Smooth muscle cell (in vitro differentiated cells): ENCODE results near the gene ACSM2A. TPM values are rescaled to one million over a fixed set of nuclear protein-coding genes. Genes with fewer than 3 reads are reported as not detected.
"Not testable (repeated sequence)": the region's sequence is repeated elsewhere in the genome, so short reads cannot be mapped to it uniquely, and the experiment has no call there.

Experiments
- DNase-seq: peaks from one replicate; lab custom pipeline; 2025; ENCODE audit not compliant: unreplicated experiment; lab: John Stamatoyannopoulos, UW
- H2AFZ ChIP-seq: fragments of 200-600 bp; sonication (generic); 2 replicates; pipeline ENCODE4 v1.6.0; 2016; ENCODE audit warnings: antibody characterized with exemption, low read depth, mild to moderate bottlenecking
- H3F3A ChIP-seq: fragments of 200-600 bp; sonication (generic); 2 replicates; pipeline ENCODE4 v1.6.0; 2017; ENCODE audit warnings: antibody characterized with exemption, low read depth
- H3K27ac ChIP-seq: fragments of 200-600 bp; sonication (generic); 2 replicates; pipeline ENCODE4 v1.5.1; 2016; ENCODE audit warnings: low read depth, mild to moderate bottlenecking
- H3K27me3 ChIP-seq: fragments of 200-600 bp; sonication (generic); 2 replicates; pipeline ENCODE4 v1.6.1; 2016; ENCODE audit warnings: low read depth, mild to moderate bottlenecking
- H3K36me3 ChIP-seq: fragments of 200-600 bp; sonication (generic); 2 replicates; pipeline ENCODE4 v1.5.1; 2016; ENCODE audit warnings: low read depth
- H3K4me1 ChIP-seq: fragments of 200-600 bp; sonication (generic); 2 replicates; pipeline ENCODE4 v1.5.1; 2016; ENCODE audit warnings: low read depth
- H3K4me2 ChIP-seq: fragments of 200-600 bp; sonication (generic); 2 replicates; pipeline ENCODE4 v1.6.0; 2016; ENCODE audit warnings: mild to moderate bottlenecking
- H3K4me3 ChIP-seq: fragments of 200-600 bp; sonication (generic); 2 replicates; pipeline ENCODE4 v1.5.1; 2016; ENCODE audit warnings: mild to moderate bottlenecking
- H3K79me2 ChIP-seq: fragments of 200-600 bp; sonication (generic); 2 replicates; pipeline ENCODE4 v1.6.0; 2016; ENCODE audit warnings: low read depth, mild to moderate bottlenecking
- H3K9ac ChIP-seq: fragments of 200-600 bp; sonication (generic); 2 replicates; pipeline ENCODE4 v1.6.0; 2016; ENCODE audit warnings: low read depth
- H3K9me3 ChIP-seq: fragments of 200-600 bp; sonication (generic); replicated peaks from 2 replicates; pipeline ENCODE4 v1.5.1; 2016; ENCODE audit warnings: low read depth
- H4K20me1 ChIP-seq: fragments of 200-600 bp; sonication (generic); 2 replicates; pipeline ENCODE4 v1.6.0; 2016; ENCODE audit warnings: low read depth
- CTCF ChIP-seq: fragments of 200-600 bp; sonication (generic); IDR thresholded peaks from 2 replicates; pipeline ENCODE4 v1.5.1; 2017; ENCODE audit warnings: borderline replicate concordance, mild to moderate bottlenecking, antibody characterized with exemption; ENCODE audit not compliant: insufficient read depth, poor library complexity, severe bottlenecking
- WGBS: methylation state at CpG from one replicate; pipeline ENCODE4 v1.1.7; 2016; ENCODE audit warnings: low lambda C conversion rate; 5-methylcytosine and 5-hydroxymethylcytosine counted together
- polyA plus RNA-seq: library from polyadenylated mRNA; unstranded; fragments of >200 nt; fragmentation: Nextera tagmentation; extraction: Ambion mirVana; gene quantifications from 2 replicates; pipeline ENCODE4 v1.2.1, GENCODE V29; 2016
- total RNA-seq: library from RNA; depleted of rRNA; stranded (reverse); fragments of >200 nt; gene quantifications from 2 replicates; pipeline ENCODE4 v1.2.3, GENCODE V29; 2014

ACSM2A gene
- total and polyA plus RNA-seq, 2 experiments from 2014 or later, result not detected

GRCh38 chr16:20424129-20424866 lies 27.0 kb upstream of the ACSM2A start:
- Histone ChIP-seq H3K4me2 (no peak overlapping the region), H3K9ac (no peak overlapping the region), H4K20me1 (no peaks in the 10 kb centered on the region), H3F3A (no peaks in the 10 kb centered on the region), H3K79me2 (no peaks in the 10 kb centered on the region), H3K4me3 (no peak overlapping the region), H3K9me3 (no peaks in the 10 kb centered on the region), H3K27me3 (no peaks in the 10 kb centered on the region), H2AFZ (no peak overlapping the region), H3K27ac (no peak overlapping the region), H3K36me3 (no peaks in the 10 kb centered on the region), H3K4me1 (no peaks in the 10 kb centered on the region)
- 76% methylated on average over 2 of the region's 2 CpGs for WGBS
- no peak for TF ChIP-seq CTCF
- no peak for DNase-seq

- not testable (repeated sequence) for H3K9ac ChIP-seq, H2AFZ ChIP-seq, H3K4me1 ChIP-seq, H3K36me3 ChIP-seq, DNase-seq, H4K20me1 ChIP-seq, H3K27me3 ChIP-seq, H3K27ac ChIP-seq, H3K4me2 ChIP-seq, H3K9me3 ChIP-seq, H3K4me3 ChIP-seq, H3F3A ChIP-seq, H3K79me2 ChIP-seq
- 92% methylated on average over 2 of the region's 2 CpGs for WGBS
These were observed 23.9 kb upstream of the ACSM2A start for GRCh38 chr16:20427401-20427797.

- DNase-seq, H3F3A ChIP-seq, H4K20me1 ChIP-seq, H3K36me3 ChIP-seq, H3K4me3 ChIP-seq, H3K9ac ChIP-seq, H3K9me3 ChIP-seq, H3K4me1 ChIP-seq, H3K27ac ChIP-seq, H2AFZ ChIP-seq, H3K79me2 ChIP-seq, H3K27me3 ChIP-seq, H3K4me2 ChIP-seq: not testable (repeated sequence)
- WGBS, result 87% methylated on average over 7 of the region's 7 CpGs
These were observed 21.8 kb upstream of the ACSM2A start for GRCh38 chr16:20429499-20429898.

GRCh38 chr16:20430480-20430879 lies 20.8 kb upstream of the ACSM2A start:
- H3K79me2 ChIP-seq, H3K27ac ChIP-seq, H3K4me1 ChIP-seq, H3K27me3 ChIP-seq, DNase-seq, H3K4me3 ChIP-seq, H3K9ac ChIP-seq, H3K4me2 ChIP-seq, H3K9me3 ChIP-seq, H3K36me3 ChIP-seq, H3F3A ChIP-seq, H4K20me1 ChIP-seq, H2AFZ ChIP-seq: not testable (repeated sequence)
- WGBS, result 74% methylated on average over 1 of the region's 1 CpG

- no peaks in the 10 kb centered on the region for H3F3A ChIP-seq
- no peak overlapping the region for H3K27ac ChIP-seq
- H3K9ac ChIP-seq, result no peak overlapping the region
- H3K9me3 ChIP-seq, result no peaks in the 10 kb centered on the region
- no peak for DNase-seq
- no peak overlapping the region for H3K4me2 ChIP-seq
- no peaks in the 10 kb centered on the region for H3K27me3 ChIP-seq
- WGBS, result 85% methylated on average over 11 of the region's 11 CpGs
- no peak for TF ChIP-seq CTCF
- H3K4me3 ChIP-seq, result no peak overlapping the region
- H3K4me1 ChIP-seq, result no peaks in the 10 kb centered on the region
- H4K20me1 ChIP-seq, result no peaks in the 10 kb centered on the region
- H3K36me3 ChIP-seq, result no peaks in the 10 kb centered on the region
- no peak overlapping the region for H2AFZ ChIP-seq
- H3K79me2 ChIP-seq, result no peaks in the 10 kb centered on the region
These were observed 20.4 kb upstream of the ACSM2A start for GRCh38 chr16:20430948-20431347.

GRCh38 chr16:20438950-20439349 lies 12.4 kb upstream of the ACSM2A start:
- 67% methylated on average over 2 of the region's 2 CpGs for WGBS
- H3K36me3 ChIP-seq, H3K9ac ChIP-seq, DNase-seq, H3F3A ChIP-seq, H3K79me2 ChIP-seq, H4K20me1 ChIP-seq, H3K4me3 ChIP-seq, H3K9me3 ChIP-seq, H3K4me1 ChIP-seq, H3K27ac ChIP-seq, H2AFZ ChIP-seq, H3K4me2 ChIP-seq, H3K27me3 ChIP-seq: not testable (repeated sequence)

- H3F3A ChIP-seq, H3K27me3 ChIP-seq, H3K9ac ChIP-seq, DNase-seq, H3K4me1 ChIP-seq, H3K9me3 ChIP-seq, H3K36me3 ChIP-seq, H3K4me2 ChIP-seq, H3K27ac ChIP-seq, H4K20me1 ChIP-seq, H3K79me2 ChIP-seq, H3K4me3 ChIP-seq, H2AFZ ChIP-seq: not testable (repeated sequence)
- WGBS, result 91% methylated on average over 3 of the region's 3 CpGs
These were observed 11.5 kb upstream of the ACSM2A start for GRCh38 chr16:20439820-20440231.
